Liver (tissue), 3 donors: ENCODE results near the gene LRIF1.

ENCODE experiments used
- CTCF ChIP-seq: fragments of 150-350 bp; IDR thresholded peaks from 2 replicates; pipeline ENCODE4 v1.5.1; 2017; ENCODE audit warnings: improper control_type of control experiment, low read depth, low read length; ENCODE audit not compliant: missing input control
- FOXA1 ChIP-seq: IDR thresholded peaks from 2 replicates; pipeline ENCODE4 v1.6.1; 2016; ENCODE audit warnings: antibody characterized with exemption
- GABPA ChIP-seq, 2 donors: IDR thresholded peaks in 1 of 2; conservative IDR thresholded peaks in 1 of 2; 2 replicates each; pipeline ENCODE4 v1.6.1; 2016; ENCODE audit warnings: antibody characterized with exemption in 2 of 2, mild to moderate bottlenecking in 1 of 2, moderate library complexity in 1 of 2
- JUND ChIP-seq, 2 donors: IDR thresholded peaks; 2 replicates each; pipeline ENCODE4 v1.6.1; 2016; ENCODE audit warnings: antibody characterized with exemption in 2 of 2
- RAD21 ChIP-seq, 2 donors: IDR thresholded peaks; 2 replicates each; pipeline ENCODE4 v1.6.1; 2016; ENCODE audit warnings: antibody characterized with exemption in 2 of 2, mild to moderate bottlenecking in 2 of 2
- RXRA ChIP-seq, 2 donors: IDR thresholded peaks; 2 replicates each; pipeline ENCODE4 v1.6.1; 2017 to 2018; ENCODE audit warnings: antibody characterized with exemption in 2 of 2, mild to moderate bottlenecking in 1 of 2
- ZBTB33 ChIP-seq: IDR thresholded peaks from 2 replicates; pipeline ENCODE4 v1.6.1; 2016; ENCODE audit warnings: antibody characterized with exemption
- donor health status: healthy.
- donor health status: healthy.

GRCh38 chr1:110986407-110986891 lies 22.7 kb upstream of the LRIF1 start:
- TF ChIP-seq CTCF: no peak
- TF ChIP-seq RXRA (IDR thresholded peaks at IDR 0.05): no peak
- no peak for TF ChIP-seq ZBTB33
- no peak for TF ChIP-seq GABPA (IDR thresholded peaks at IDR 0.05 in 1 of 2, conservative IDR thresholded peaks at IDR 0.05 in 1 of 2)
- no peak for TF ChIP-seq RAD21 (IDR thresholded peaks at IDR 0.05)
- no peak for TF ChIP-seq FOXA1
- no peak for TF ChIP-seq JUND (IDR thresholded peaks at IDR 0.05)
